Measurements from ENCODE around the gene ATP1B1. TPM values are rescaled to one million over a fixed set of nuclear protein-coding genes. Genes with fewer than 3 reads are reported as not detected.

The ATP1B1 gene
- total and polyA plus RNA-seq, 2 of the 8 experiments (the other 6 are each of a cell fraction or from before 2014, with no cell fraction given) = 16.3 to 76.5 TPM

DNA sequence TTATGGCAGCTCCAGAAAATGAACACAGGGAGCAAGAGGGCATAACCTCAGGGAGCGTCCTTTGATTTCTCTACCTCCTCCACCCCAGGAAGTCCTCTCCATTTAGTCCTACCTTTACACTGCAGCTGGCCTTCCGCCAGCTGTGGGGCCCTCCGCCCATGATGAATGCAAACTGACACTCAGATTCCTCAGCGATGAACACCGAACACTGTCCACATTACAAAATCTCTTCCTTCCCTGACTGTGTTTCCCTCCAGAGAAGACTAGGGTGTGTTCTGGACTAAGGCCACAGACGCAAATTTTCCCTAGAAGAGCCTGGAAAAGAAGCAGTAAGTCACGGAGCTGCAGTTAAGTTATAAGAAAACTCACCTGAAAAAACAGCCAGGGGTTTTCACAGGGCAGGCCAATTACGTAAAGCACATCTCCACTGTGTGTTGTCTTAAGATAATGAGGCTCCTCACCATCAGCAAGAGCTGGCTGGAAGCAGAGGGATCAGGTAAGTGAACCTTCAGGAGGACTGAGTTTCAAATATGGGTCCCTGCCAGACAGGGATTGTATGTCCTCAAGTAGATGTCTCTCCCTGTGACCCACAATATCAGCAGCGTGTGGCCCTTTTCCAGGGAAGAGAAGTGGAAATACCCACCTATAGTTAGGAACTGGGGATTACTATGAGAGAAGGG is 46.3 kb upstream of the ATP1B1 start:
- no peak overlapping the region for H3K4me3 ChIP-seq (ENCODE audit: extremely low read depth in 1 of 4, insufficient read depth in 2 of 4, low read depth in 3 of 4, low read length in 4 of 4)
- no peaks in the 10 kb centered on the region for H3K36me3 ChIP-seq (ENCODE audit: control insufficient read depth in 2 of 4, insufficient read depth in 4 of 4, low read length in 3 of 4)
- H3K23me2 ChIP-seq (ENCODE audit: low read depth, low read length) = no peaks in the 10 kb centered on the region
- H3K9ac ChIP-seq (replicated peaks in 1 of 4; ENCODE audit: extremely low read depth in 1 of 4, low read depth in 3 of 4, low read length in 3 of 4) = no peak overlapping the region
- no peak overlapping the region for H4K91ac ChIP-seq (replicated peaks; ENCODE audit: insufficient read length, low read length)
- H2BK20ac ChIP-seq (ENCODE audit: low read length) = no peak overlapping the region
- H2AFZ ChIP-seq (ENCODE audit: low read length) = 0 out of 2 replicates have a peak overlapping the region, but pooled peaks have one; percentile 46
- H3K56ac ChIP-seq (replicated peaks; ENCODE audit: insufficient read length, low read depth, low read length) = no peak overlapping the region
- no peak overlapping the region for H3K4ac ChIP-seq (replicated peaks; ENCODE audit: insufficient read length, low read depth, low read length)
- no peak overlapping the region for H2BK12ac ChIP-seq (ENCODE audit: low read depth, low read length)
- H3K14ac ChIP-seq (ENCODE audit: insufficient read length) = no peak overlapping the region
- H3K18ac ChIP-seq (ENCODE audit: extremely low read depth, low read length) = no peak overlapping the region
- H2AK5ac ChIP-seq (ENCODE audit: low read depth, low read length) = no peak overlapping the region
- no peaks in the 10 kb centered on the region for H3K79me1 ChIP-seq (ENCODE audit: low read depth, low read length)
- no peaks in the 10 kb centered on the region for H3K4me1 ChIP-seq (replicated peaks in 1 of 4; ENCODE audit: control insufficient read depth in 3 of 4, insufficient read depth in 4 of 4, low read length in 3 of 4)
- DNase-seq (ENCODE audit: low read depth in 1 of 2, low spot score in 2 of 2) (no peak), FAIRE-seq (no peak)
- H3K9me3 ChIP-seq (ENCODE audit: insufficient read depth in 2 of 2, low read depth in 1 of 2, low read length in 1 of 2) = peaks cover 0 to 3% of the 10 kb centered on the region in 2 experiments; a peak in 2 of 4 replicates
- ChIA-PET POLR2A (ENCODE audit: partially characterized antibody) (no interaction called here), CTCF (ENCODE audit: partially characterized antibody) (interaction anchor here (0.5 to 1.6 kb wide), 3 partner anchors 9 to 406 kb away, joined by 3 to 4 read pairs (median 4); no protein-coding TSS in a partner anchor)
- no peaks in the 10 kb centered on the region for H3K27me3 ChIP-seq (replicated peaks in 1 of 4; ENCODE audit: control insufficient read depth in 3 of 4, extremely low read depth in 1 of 4, insufficient read depth in 3 of 4, low read length in 3 of 4)
- H2BK120ac ChIP-seq (replicated peaks; ENCODE audit: low read depth, low read length) = no peak overlapping the region
- H3K27ac ChIP-seq (ENCODE audit: low read depth, low read length) = no peak overlapping the region
- H4K20me1 ChIP-seq (replicated peaks in 1 of 2; ENCODE audit: control insufficient read depth in 1 of 2, insufficient read depth in 2 of 2, low read length in 2 of 2) = no peaks in the 10 kb centered on the region
- no peak overlapping the region for H2BK5ac ChIP-seq (ENCODE audit: low read depth, low read length)
- H4K8ac ChIP-seq (ENCODE audit: extremely low read depth, insufficient read depth, low read length) = no peak overlapping the region
- no peaks in the 10 kb centered on the region for H3K79me2 ChIP-seq (ENCODE audit: control insufficient read depth in 1 of 2, insufficient read depth in 2 of 2, low read length in 2 of 2)
- no peak overlapping the region for H3K23ac ChIP-seq (ENCODE audit: insufficient read length)
- H2BK15ac ChIP-seq (ENCODE audit: low read length) = no peak overlapping the region
- H3K4me2 ChIP-seq (ENCODE audit: insufficient read depth in 1 of 2, low read depth in 2 of 2, low read length in 2 of 2) = no peak overlapping the region
- no peak overlapping the region for H4K5ac ChIP-seq (ENCODE audit: insufficient read length, low read depth, low read length)
- WGBS, 2 experiments (ENCODE audit: extremely low coverage in 1 of 2, insufficient coverage in 1 of 2, insufficient read length in 1 of 2, insufficient replicate concordance in 2 of 2, low coverage in 1 of 2, low lambda C conversion rate in 2 of 2, missing lambda C conversion rate in 1 of 2) = 92% methylated on average over 9 of the region's 9 CpGs; no CpG with 5 or more reads in 1 of the 2 experiments
- TF ChIP-seq RBBP5 (IDR thresholded peaks at IDR 0.05; ENCODE audit: borderline replicate concordance, low read depth, low read length) (no peak), HDAC2 (IDR thresholded peaks at IDR 0.05; ENCODE audit: borderline replicate concordance in 1 of 2, low read depth in 2 of 2, low read length in 2 of 2) (no peak), NANOG (IDR thresholded peaks at IDR 0.05; ENCODE audit: insufficient read depth, low read depth, low read length, poor library complexity, severe bottlenecking) (no peak), FOSL1 (IDR thresholded peaks at IDR 0.05; ENCODE audit: insufficient read depth, low read depth, low read length) (no peak), CHD2 (IDR thresholded peaks at IDR 0.05; ENCODE audit: low read length) (no peak), CTBP2 (IDR thresholded peaks at IDR 0.05; ENCODE audit: borderline replicate concordance, insufficient read depth, insufficient read length, low read length) (no peak), SP4 (IDR thresholded peaks at IDR 0.05; ENCODE audit: low read length) (no peak), GABPA (IDR thresholded peaks at IDR 0.05; ENCODE audit: borderline replicate concordance, insufficient read depth, low read length) (no peak), BRCA1 (IDR thresholded peaks at IDR 0.05; ENCODE audit: low read depth, low read length) (no peak)

All from H1 (cell line).